ENCODE results near the gene GUCY1B1. TPM values are rescaled to one million over a fixed set of nuclear protein-coding genes. Genes with fewer than 3 reads are reported as not detected.
A peak's percentile ranks its signal among the peaks of the same experiment; 100 is the strongest.

GUCY1B1 gene
- total RNA-seq = 29.6 TPM

GRCh38 chr4:155758481-155759371, at the start of gene GUCY1B1:
TSS of gene GUCY1B1 (plus strand) at chr4:155759021. CDS start at chr4:155759141, 120 bp downstream.
- peak in 2 of 3 donors; percentile 98 to 99 for DNase-seq (ENCODE audit: low read depth in 2 of 3, low spot score in 2 of 3)

GRCh38 chr4:155709918-155710317, 48.9 kb upstream of the GUCY1B1 start:
- DNase-seq (ENCODE audit: low read depth in 2 of 3, low spot score in 2 of 3) = no peak

DNA sequence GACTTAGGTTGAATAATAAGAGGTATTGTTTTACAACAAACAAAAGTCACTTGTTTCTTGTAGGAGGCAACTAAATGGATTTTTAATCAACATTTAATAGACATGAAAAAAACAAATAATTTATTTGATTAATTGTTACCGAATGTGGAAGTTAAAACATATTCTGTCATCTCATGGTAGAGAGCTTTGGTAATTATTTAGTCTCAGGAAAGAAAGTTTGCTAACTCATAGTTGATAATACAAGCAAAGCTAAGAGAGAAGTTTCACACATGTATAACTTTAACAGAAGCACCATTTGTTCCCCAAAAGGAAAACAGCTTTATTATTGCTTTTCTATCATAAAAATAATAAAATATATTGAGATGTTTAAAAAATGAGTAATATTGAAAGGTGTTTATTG, 47.3 kb upstream of the GUCY1B1 start:
- peak in 1 of 3 donors; percentile 52 for DNase-seq (ENCODE audit: low read depth in 2 of 3, low spot score in 2 of 3)

- peak in 2 of 3 donors; percentile 14 to 66 for DNase-seq (ENCODE audit: low read depth in 2 of 3, low spot score in 2 of 3)
These were observed 46.0 kb upstream of the GUCY1B1 start for GRCh38 chr4:155712846-155713245.

DNA sequence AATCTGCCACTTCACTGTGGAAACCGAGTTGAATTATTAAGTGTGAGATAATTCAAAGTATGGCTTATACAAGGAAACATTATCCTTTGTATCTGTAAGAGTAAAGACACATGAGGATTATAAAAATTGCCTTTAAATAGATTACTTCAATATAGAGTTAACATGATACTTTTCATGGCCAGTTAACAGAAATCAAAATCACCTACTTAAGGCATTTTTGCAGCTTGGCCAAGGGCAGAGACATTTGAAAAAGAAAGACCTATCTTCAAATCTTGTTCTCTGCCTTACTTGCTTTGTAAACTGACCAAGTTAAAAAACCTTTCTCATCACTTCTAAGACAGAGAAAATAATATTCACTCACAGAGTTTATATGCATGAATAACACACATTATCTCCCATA, 44.9 kb upstream of the GUCY1B1 start:
- no peak for DNase-seq (ENCODE audit: low read depth in 2 of 3, low spot score in 2 of 3)

DNA sequence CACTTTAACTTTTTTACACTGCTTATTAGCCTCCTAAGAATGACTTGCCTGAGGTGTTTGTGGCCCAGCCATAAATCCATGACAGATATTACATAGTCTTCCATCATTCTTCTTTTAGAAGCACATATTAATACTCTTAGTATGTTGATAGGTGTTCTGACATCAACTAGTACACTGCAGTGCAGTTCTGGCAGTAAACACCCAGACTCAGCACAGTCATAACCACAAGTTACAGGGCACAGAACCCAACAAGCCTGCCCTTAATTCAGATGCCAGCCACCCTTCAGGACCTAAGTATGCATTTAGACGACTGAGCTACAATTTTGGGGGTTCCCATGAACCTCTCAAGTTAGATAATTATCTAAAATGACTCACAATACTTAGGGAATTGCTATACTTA, 36.5 kb upstream of the GUCY1B1 start:
- DNase-seq (ENCODE audit: low read depth in 2 of 3, low spot score in 2 of 3) = no peak

DNA sequence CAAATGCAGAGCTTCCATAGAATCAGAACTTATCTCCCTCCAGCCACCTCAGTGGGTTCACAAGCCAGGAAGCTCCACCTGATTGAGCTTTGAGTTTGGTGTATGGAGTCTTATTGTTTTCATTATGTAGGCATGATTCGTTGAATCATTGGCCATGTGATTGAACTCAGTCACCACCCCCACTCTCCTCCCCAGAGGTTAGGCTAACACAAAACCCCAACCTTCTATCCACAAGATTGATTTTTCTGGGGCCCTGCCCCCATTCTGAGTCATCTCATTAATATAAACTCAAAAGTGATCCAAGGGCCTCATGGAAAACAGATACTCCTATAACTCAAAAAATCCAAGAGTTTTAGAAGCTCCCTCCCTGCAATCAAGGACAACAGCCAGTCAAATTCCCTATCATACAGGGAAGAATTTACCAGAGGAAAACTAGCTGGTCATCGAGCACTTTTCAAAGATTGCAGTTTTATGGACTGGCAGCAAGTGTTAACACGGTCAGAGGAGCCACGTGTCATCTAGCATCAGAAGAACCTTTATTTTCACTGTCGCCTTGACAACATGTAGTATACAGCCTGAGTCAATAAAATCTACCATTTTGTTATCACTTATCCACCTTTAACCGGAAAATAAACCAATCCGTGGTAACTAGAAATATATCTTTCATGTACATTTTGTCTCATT, 35.9 kb upstream of the GUCY1B1 start:
- no peak for DNase-seq (ENCODE audit: low read depth in 2 of 3, low spot score in 2 of 3)

GRCh38 chr4:155724731-155725130, 34.1 kb upstream of the GUCY1B1 start:
- no peak for DNase-seq (ENCODE audit: low read depth in 2 of 3, low spot score in 2 of 3)

- DNase-seq (ENCODE audit: low read depth in 2 of 3, low spot score in 2 of 3) = no peak
These were observed 24.8 kb upstream of the GUCY1B1 start for GRCh38 chr4:155734065-155734464.

GRCh38 chr4:155734951-155735350, 23.9 kb upstream of the GUCY1B1 start:
- no peak for DNase-seq (ENCODE audit: low read depth in 2 of 3, low spot score in 2 of 3)

DNA sequence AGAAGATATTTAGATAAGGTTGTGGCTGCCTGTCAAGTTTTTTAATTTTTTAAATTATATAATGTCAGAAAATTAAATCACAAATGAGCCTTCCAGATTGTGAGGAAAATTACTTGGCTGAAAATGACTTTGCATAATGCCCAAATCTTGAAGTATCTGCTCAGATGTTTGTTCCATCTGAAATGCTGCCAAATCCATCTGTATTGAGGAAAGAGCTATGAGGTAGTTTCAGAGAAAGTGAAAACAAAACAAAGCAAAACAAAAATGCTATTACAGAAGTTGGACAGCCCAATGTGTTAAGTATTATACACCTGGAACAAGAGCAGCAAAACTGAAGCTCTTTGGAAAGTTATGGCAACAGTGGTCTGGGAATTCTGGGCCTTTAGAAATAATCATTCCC, 23.3 kb upstream of the GUCY1B1 start:
- peak in 1 of 3 donors; percentile 41 for DNase-seq (ENCODE audit: low read depth in 2 of 3, low spot score in 2 of 3)

DNA sequence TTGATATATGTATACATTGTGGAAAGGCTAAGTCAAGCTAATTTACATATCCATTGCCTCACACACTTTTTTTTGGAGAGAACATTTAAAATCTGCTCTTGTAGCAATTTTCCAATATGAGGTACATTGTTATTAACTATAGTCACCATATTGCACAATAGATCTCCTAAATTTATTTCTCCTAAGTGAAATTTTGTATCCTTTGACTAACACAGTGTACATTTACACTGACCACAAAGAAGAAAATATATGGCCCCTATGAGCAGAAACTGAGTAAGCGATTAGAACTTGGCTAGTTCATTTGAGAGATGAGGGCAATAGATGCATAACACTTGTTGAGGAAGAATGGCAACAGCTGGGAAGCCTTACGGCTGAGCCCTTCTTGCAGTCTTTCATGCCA, 20.3 kb upstream of the GUCY1B1 start:
- DNase-seq (ENCODE audit: low read depth in 2 of 3, low spot score in 2 of 3) = no peak

DNA sequence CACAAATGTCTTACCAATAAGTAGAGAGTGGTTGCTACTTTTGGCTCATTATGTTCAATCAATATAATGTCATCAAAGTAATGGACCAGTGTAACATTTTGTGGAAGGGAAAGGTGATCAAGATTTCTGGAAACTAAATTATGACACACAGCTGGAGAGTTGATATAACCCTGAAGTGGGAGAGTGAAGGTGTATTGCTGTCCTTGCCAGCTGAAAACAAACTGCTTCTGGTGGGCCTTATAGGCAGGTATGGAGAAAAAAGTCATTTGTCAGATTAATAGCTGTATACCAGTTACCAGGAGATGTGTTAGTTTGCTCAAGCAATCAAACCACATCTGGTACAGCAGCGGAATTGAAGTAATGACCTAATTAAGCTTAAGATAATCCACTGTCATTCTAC, 17.3 kb upstream of the GUCY1B1 start:
- DNase-seq (ENCODE audit: low read depth in 2 of 3, low spot score in 2 of 3) = no peak

DNA sequence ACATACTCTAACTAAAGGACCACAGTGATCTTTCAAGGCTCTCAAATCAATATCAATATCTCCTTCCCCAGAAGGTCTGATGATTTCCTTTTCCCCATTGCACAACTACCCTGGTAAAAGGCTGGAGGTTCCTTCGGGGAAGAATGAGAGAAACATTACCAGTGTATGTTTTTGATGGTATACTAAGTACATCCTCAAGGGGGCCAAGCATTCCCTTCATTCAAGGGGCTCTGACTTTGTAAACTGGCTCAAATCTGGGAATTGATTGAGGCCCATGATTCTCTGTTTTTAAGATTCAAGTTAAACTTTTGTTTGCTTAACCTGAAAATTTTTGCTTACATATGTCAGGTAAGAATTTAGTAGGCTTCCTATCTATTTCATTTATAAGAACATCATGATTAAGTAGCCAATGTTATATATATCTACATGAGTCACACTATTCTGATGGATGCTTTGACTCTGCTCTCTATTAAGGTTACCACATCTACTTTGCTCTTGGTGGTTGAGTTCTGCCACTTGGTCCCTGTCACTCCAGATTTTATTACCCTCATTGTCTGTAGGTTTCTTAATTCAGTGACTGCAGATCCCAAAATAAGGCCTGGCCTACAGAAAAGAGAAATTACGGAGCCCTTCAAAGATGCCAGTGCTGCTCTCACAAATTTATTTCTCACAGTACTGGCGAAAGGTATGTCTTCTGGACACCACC, 16.4 kb upstream of the GUCY1B1 start:
- DNase-seq (ENCODE audit: low read depth in 2 of 3, low spot score in 2 of 3) = peak in 1 of 3 donors; percentile 16

- no peak for DNase-seq (ENCODE audit: low read depth in 2 of 3, low spot score in 2 of 3)
These were observed 12.8 kb upstream of the GUCY1B1 start for GRCh38 chr4:155745984-155746383.

DNA sequence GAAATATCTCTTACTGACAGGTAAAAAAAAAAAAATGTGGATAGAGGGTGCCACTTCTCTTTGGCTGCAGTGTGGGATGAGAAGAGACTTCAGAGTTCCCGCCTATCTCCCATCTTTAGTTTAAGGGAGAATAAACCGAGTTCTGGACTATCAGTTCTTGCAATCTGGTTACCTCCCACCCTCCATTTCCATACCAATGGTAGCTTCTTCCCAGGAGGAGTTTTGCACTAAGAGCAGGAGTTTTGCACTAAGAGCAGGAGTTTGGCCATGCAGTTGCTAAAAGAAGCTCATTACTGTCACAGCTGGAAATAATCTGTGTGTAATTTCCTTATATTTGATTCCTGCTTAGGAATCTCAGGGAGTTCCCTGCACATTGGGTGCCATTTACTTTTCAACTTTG, 10.8 kb upstream of the GUCY1B1 start:
- DNase-seq (ENCODE audit: low read depth in 2 of 3, low spot score in 2 of 3) = no peak

- DNase-seq (ENCODE audit: low read depth in 2 of 3, low spot score in 2 of 3) = no peak
These were observed 9.8 kb upstream of the GUCY1B1 start for GRCh38 chr4:155749041-155749440.

GRCh38 chr4:155751569-155751968, 7.3 kb upstream of the GUCY1B1 start:
- no peak for DNase-seq (ENCODE audit: low read depth in 2 of 3, low spot score in 2 of 3)

DNA sequence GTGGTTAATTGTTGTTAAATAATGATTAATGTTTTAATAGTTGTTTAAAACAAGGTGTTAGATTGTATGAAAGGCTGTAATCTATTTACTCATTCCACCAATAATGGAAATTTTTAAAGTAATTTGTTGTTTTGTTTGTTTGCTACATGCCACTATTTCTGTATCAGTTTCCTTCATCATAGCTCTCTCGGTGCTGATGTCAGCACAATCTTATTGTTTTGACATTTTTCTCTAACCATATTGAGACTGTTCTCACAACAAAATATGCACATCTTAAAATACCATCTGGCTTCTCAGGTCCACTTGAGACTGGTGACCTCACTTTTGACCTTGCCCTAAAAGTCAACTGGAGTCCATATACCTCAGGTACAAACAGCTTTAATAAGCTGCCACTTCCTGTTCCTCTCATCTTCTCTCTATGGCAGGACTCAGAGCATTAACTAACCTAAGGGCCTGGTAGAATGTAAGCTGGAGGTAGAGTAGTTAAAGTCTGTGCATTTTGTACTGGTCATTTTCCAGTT, 1.0 kb upstream of the GUCY1B1 start:
- DNase-seq (ENCODE audit: low read depth in 2 of 3, low spot score in 2 of 3) = no peak

- peak in 2 of 3 donors; percentile 48 to 64 for DNase-seq (ENCODE audit: low read depth in 2 of 3, low spot score in 2 of 3)
These were observed 791 bp downstream of the GUCY1B1 start for GRCh38 chr4:155759372-155760252.
